H1 (cell line): ENCODE measurements around the gene SLC66A1. TPM values are rescaled to one million over a fixed set of nuclear protein-coding genes. Genes with fewer than 3 reads are reported as not detected.

Experiments used
- BRCA1 ChIP-seq: IDR thresholded peaks from 2 replicates; pipeline ENCODE4 v1.6.1; 2012; ENCODE audit warnings: low read depth, low read length, improper control_type of control experiment
- CHD7 ChIP-seq: fragments of 300-600 bp; sonication (generic); IDR thresholded peaks from 2 replicates; pipeline ENCODE4 v1.7.1; 2012; ENCODE audit warnings: low read length, moderate library complexity, mild to moderate bottlenecking, inconsistent platforms; ENCODE audit not compliant: insufficient replicate concordance
- RNF2 ChIP-seq: fragments of 200-900, 300-1000 bp; sonication (generic); IDR thresholded peaks from 2 replicates; pipeline ENCODE4 v1.7.1; 2016; ENCODE audit warnings: borderline replicate concordance, low read depth, mild to moderate bottlenecking, antibody characterized with exemption, low read length; ENCODE audit not compliant: poor library complexity, severe bottlenecking; ENCODE audit errors: missing control alignments
- SUZ12 ChIP-seq: fragments of 200-600 bp; sonication (generic); IDR thresholded peaks from 2 replicates; pipeline ENCODE4 v1.6.1; 2012; ENCODE audit warnings: mild to moderate bottlenecking, inconsistent platforms, low read length, moderate library complexity, mixed read lengths
- polyA plus RNA-seq, 7 experiments: library from polyadenylated mRNA; depleted of rRNA in 3 of 7; stranded (reverse) in 5 of 7; unstranded in 2 of 7; fragments of >200 nt in 5 of 7; fragments of 200-250 nt in 2 of 7; gene quantifications; 1 replicate in 5 of 7; 2 replicates in 1 of 7; 4 replicates in 1 of 7; pipeline versions ENCODE4 v1.2.1 to v1.2.3, GENCODE V29; 2011 to 2013; ENCODE audit warnings: missing spikeins in 2 of 7, mixed read lengths in 2 of 7
- total RNA-seq: library from RNA; stranded (reverse); fragmentation: NEBNext Ultra II Directional; extraction: Animal tissue kit (Norgen Biotek cat#: 25700); gene quantifications from 2 replicates; pipeline ENCODE4 v1.2.1, GENCODE V29; 2021

The SLC66A1 gene
- total and polyA plus RNA-seq, 2 of the 8 experiments (the other 6 are each of a cell fraction or from before 2014, with no cell fraction given), result 16.8 to 27.9 TPM

DNA sequence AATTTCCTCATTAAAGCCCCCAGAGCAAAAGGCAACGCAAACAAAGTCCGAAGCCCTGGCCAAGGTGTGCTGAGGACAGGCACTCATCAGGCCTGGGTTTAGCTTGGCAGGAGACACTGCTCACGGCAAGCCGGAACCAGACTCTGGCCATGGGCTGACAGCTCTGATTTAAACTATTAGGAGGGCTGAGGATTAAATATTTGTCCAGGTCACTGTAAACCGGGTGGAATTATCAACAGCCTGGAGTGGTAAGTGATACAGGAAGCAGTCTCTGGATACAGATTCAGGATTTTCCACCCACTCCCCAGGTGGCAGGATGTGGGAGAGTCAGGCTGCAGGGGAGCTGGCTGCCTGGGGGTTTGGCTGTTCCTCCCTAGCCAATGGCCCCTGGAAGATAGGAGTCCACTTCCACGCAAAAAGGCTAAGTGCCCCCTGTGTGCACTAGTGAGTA lies 42.4 kb downstream of the SLC66A1 start (continued):
- TF ChIP-seq CHD7 (no peak), SUZ12 (no peak), RNF2 (no peak), BRCA1 (no peak)
